Esophagus muscularis mucosa (tissue), 3 donors: ENCODE results near the gene SUN1.

ENCODE experiments used
- POLR2A ChIP-seq: fragments of 450-650 bp; IDR thresholded peaks from one replicate; pipeline ENCODE4 v1.6.1; 2017; ENCODE audit warnings: antibody characterized with exemption, moderate library complexity, mild to moderate bottlenecking, low read depth
- TF ChIP-seq, protein P1 (sequence below), 3 experiments: fragments of 200-600 bp in 2 of 3; fragments of 450-650 bp in 1 of 3; sonication (generic) in 2 of 3; IDR thresholded peaks; one replicate each; pipeline ENCODE4 v1.5.1; 2017 to 2019; ENCODE audit warnings: antibody characterized with exemption in 3 of 3, mild to moderate bottlenecking in 2 of 3, moderate library complexity in 1 of 3

DNA sequence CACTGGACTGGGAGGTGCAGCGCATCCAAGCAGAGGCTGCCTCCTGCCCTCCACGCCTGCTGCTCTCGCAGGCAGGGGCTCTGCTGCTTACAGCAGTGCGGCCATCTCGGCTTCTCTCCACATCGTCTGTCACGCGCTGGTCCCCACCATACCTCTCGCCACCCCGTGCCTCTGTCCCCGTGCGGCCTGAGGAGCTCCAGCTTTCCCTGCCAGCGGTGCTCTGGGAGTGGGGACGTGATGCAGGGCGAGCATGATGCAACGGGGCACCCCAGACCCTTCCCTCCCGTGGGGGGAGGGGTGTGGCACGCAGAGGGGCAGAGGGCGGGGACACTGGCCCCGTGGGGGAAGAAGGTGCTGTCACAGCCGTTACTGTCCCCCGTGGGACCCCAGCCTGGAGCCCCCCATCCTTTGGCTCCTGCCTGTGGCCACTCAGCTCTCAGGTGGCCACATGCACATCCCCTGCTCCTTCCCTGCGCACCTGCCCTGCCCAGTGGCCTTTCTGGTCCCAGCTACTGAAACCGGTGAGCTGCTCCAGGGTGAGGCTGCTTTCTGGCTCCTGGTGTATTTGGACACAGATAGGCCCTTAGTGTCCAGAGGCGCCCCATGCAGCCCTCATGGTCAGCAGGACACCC lies 53.1 kb downstream of the SUN1 start:
- TF ChIP-seq, protein P1, sequence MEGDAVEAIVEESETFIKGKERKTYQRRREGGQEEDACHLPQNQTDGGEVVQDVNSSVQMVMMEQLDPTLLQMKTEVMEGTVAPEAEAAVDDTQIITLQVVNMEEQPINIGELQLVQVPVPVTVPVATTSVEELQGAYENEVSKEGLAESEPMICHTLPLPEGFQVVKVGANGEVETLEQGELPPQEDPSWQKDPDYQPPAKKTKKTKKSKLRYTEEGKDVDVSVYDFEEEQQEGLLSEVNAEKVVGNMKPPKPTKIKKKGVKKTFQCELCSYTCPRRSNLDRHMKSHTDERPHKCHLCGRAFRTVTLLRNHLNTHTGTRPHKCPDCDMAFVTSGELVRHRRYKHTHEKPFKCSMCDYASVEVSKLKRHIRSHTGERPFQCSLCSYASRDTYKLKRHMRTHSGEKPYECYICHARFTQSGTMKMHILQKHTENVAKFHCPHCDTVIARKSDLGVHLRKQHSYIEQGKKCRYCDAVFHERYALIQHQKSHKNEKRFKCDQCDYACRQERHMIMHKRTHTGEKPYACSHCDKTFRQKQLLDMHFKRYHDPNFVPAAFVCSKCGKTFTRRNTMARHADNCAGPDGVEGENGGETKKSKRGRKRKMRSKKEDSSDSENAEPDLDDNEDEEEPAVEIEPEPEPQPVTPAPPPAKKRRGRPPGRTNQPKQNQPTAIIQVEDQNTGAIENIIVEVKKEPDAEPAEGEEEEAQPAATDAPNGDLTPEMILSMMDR (IDR thresholded peaks at IDR 0.05) = no peak
- TF ChIP-seq POLR2A = no peak
